Smooth muscle cell (in vitro differentiated cells): ENCODE data around the gene WWC2. TPM values are rescaled to one million over a fixed set of nuclear protein-coding genes. Genes with fewer than 3 reads are reported as not detected.

Experiments used
- DNase-seq: peaks from one replicate; lab custom pipeline; 2025; ENCODE audit not compliant: unreplicated experiment; lab: John Stamatoyannopoulos, UW
- H2AFZ ChIP-seq: fragments of 200-600 bp; sonication (generic); 2 replicates; pipeline ENCODE4 v1.6.0; 2016; ENCODE audit warnings: antibody characterized with exemption, low read depth, mild to moderate bottlenecking
- H3F3A ChIP-seq: fragments of 200-600 bp; sonication (generic); 2 replicates; pipeline ENCODE4 v1.6.0; 2017; ENCODE audit warnings: antibody characterized with exemption, low read depth
- H3K27ac ChIP-seq: fragments of 200-600 bp; sonication (generic); 2 replicates; pipeline ENCODE4 v1.5.1; 2016; ENCODE audit warnings: low read depth, mild to moderate bottlenecking
- H3K27me3 ChIP-seq: fragments of 200-600 bp; sonication (generic); 2 replicates; pipeline ENCODE4 v1.6.1; 2016; ENCODE audit warnings: low read depth, mild to moderate bottlenecking
- H3K36me3 ChIP-seq: fragments of 200-600 bp; sonication (generic); 2 replicates; pipeline ENCODE4 v1.5.1; 2016; ENCODE audit warnings: low read depth
- H3K4me1 ChIP-seq: fragments of 200-600 bp; sonication (generic); 2 replicates; pipeline ENCODE4 v1.5.1; 2016; ENCODE audit warnings: low read depth
- H3K4me2 ChIP-seq: fragments of 200-600 bp; sonication (generic); 2 replicates; pipeline ENCODE4 v1.6.0; 2016; ENCODE audit warnings: mild to moderate bottlenecking
- H3K4me3 ChIP-seq: fragments of 200-600 bp; sonication (generic); 2 replicates; pipeline ENCODE4 v1.5.1; 2016; ENCODE audit warnings: mild to moderate bottlenecking
- H3K79me2 ChIP-seq: fragments of 200-600 bp; sonication (generic); 2 replicates; pipeline ENCODE4 v1.6.0; 2016; ENCODE audit warnings: low read depth, mild to moderate bottlenecking
- H3K9ac ChIP-seq: fragments of 200-600 bp; sonication (generic); 2 replicates; pipeline ENCODE4 v1.6.0; 2016; ENCODE audit warnings: low read depth
- H3K9me3 ChIP-seq: fragments of 200-600 bp; sonication (generic); replicated peaks from 2 replicates; pipeline ENCODE4 v1.5.1; 2016; ENCODE audit warnings: low read depth
- H4K20me1 ChIP-seq: fragments of 200-600 bp; sonication (generic); 2 replicates; pipeline ENCODE4 v1.6.0; 2016; ENCODE audit warnings: low read depth
- CTCF ChIP-seq: fragments of 200-600 bp; sonication (generic); IDR thresholded peaks from 2 replicates; pipeline ENCODE4 v1.5.1; 2017; ENCODE audit warnings: borderline replicate concordance, mild to moderate bottlenecking, antibody characterized with exemption; ENCODE audit not compliant: insufficient read depth, poor library complexity, severe bottlenecking
- WGBS: methylation state at CpG from one replicate; pipeline ENCODE4 v1.1.7; 2016; ENCODE audit warnings: low lambda C conversion rate; 5-methylcytosine and 5-hydroxymethylcytosine counted together
- polyA plus RNA-seq: library from polyadenylated mRNA; unstranded; fragments of >200 nt; fragmentation: Nextera tagmentation; extraction: Ambion mirVana; gene quantifications from 2 replicates; pipeline ENCODE4 v1.2.1, GENCODE V29; 2016
- total RNA-seq: library from RNA; depleted of rRNA; stranded (reverse); fragments of >200 nt; gene quantifications from 2 replicates; pipeline ENCODE4 v1.2.3, GENCODE V29; 2014

The WWC2 gene
- total and polyA plus RNA-seq, 2 experiments from 2014 or later: 11.2 to 13.5 TPM

GRCh38 chr4:183354219-183354618, 255.2 kb downstream of the WWC2 start:
- Histone ChIP-seq H3K4me1 (no peaks in the 10 kb centered on the region), H3K36me3 (no peaks in the 10 kb centered on the region), H3F3A (no peaks in the 10 kb centered on the region), H4K20me1 (no peaks in the 10 kb centered on the region), H3K9me3 (no peaks in the 10 kb centered on the region), H3K4me3 (no peak overlapping the region), H2AFZ (no peak overlapping the region), H3K27me3 (no peaks in the 10 kb centered on the region), H3K4me2 (no peak overlapping the region), H3K79me2 (no peaks in the 10 kb centered on the region), H3K9ac (no peak overlapping the region), H3K27ac (no peak overlapping the region)
- no peak for TF ChIP-seq CTCF
- DNase-seq: no peak
- 71% methylated on average over 9 of the region's 9 CpGs for WGBS

- WGBS: 84% methylated on average over 4 of the region's 4 CpGs
- no peak overlapping the region for H3K4me3 ChIP-seq
- H3K79me2 ChIP-seq: no peaks in the 10 kb centered on the region
- DNase-seq: no peak
- no peaks in the 10 kb centered on the region for H3K36me3 ChIP-seq
- no peaks in the 10 kb centered on the region for H4K20me1 ChIP-seq
- no peak overlapping the region for H2AFZ ChIP-seq
- no peaks in the 10 kb centered on the region for H3K27me3 ChIP-seq
- TF ChIP-seq CTCF: no peak
- H3F3A ChIP-seq: no peaks in the 10 kb centered on the region
- no peaks in the 10 kb centered on the region for H3K4me1 ChIP-seq
- no peaks in the 10 kb centered on the region for H3K9me3 ChIP-seq
- H3K9ac ChIP-seq: no peak overlapping the region
- H3K27ac ChIP-seq: no peak overlapping the region
- no peak overlapping the region for H3K4me2 ChIP-seq
These were observed 256.3 kb downstream of the WWC2 start for GRCh38 chr4:183355405-183355804.

GRCh38 chr4:183356173-183356830, 257.2 kb downstream of the WWC2 start:
- H3K27me3 ChIP-seq: no peaks in the 10 kb centered on the region
- no peak overlapping the region for H3K4me2 ChIP-seq
- TF ChIP-seq CTCF: no peak
- no peak overlapping the region for H3K9ac ChIP-seq
- no peak for DNase-seq
- H3F3A ChIP-seq: no peaks in the 10 kb centered on the region
- no peaks in the 10 kb centered on the region for H3K79me2 ChIP-seq
- no peak overlapping the region for H2AFZ ChIP-seq
- H3K4me1 ChIP-seq: no peaks in the 10 kb centered on the region
- H3K9me3 ChIP-seq: no peaks in the 10 kb centered on the region
- no peak overlapping the region for H3K4me3 ChIP-seq
- no peak overlapping the region for H3K27ac ChIP-seq
- 86% methylated on average over 20 of the region's 20 CpGs for WGBS
- no peaks in the 10 kb centered on the region for H3K36me3 ChIP-seq
- H4K20me1 ChIP-seq: no peaks in the 10 kb centered on the region
